Calu3 (cell line): ENCODE data around the gene SLC8A3. TPM values are rescaled to one million over a fixed set of nuclear protein-coding genes. Genes with fewer than 3 reads are reported as not detected.

ENCODE experiments used
- BruUV-seq: library from RNA; stranded (reverse); fragments of 400-500 nt; replicated peaks from 2 replicates; lab custom pipeline; 2021; lab: Mats Ljungman, UMichigan
- CTCF ChIA-PET: fragments of 300-600 bp; sonication (Branson Sonifier 250); formaldehyde crosslinking; loops from one replicate; lab custom pipeline; 2022; ENCODE audit warnings: antibody characterized with exemption; lab: Charles Lee
- DNase-seq: peaks from one replicate; pipeline ENCODE4 v3.0.0; 2022
- H3K27ac Mint-ChIP-seq: one replicate; pipeline ENCODE4 v1.8.0; 2022; ENCODE audit warnings: mixed read lengths; ENCODE audit not compliant: unreplicated experiment
- H3K27me3 Mint-ChIP-seq: one replicate; pipeline ENCODE4 v1.8.0; 2022; ENCODE audit warnings: mixed read lengths; ENCODE audit not compliant: unreplicated experiment
- H3K36me3 Mint-ChIP-seq: one replicate; pipeline ENCODE4 v1.8.0; 2022; ENCODE audit warnings: mild to moderate bottlenecking, moderate library complexity, mixed read lengths; ENCODE audit not compliant: insufficient read depth, unreplicated experiment
- H3K4me1 Mint-ChIP-seq: one replicate; pipeline ENCODE4 v1.8.0; 2022; ENCODE audit warnings: mild to moderate bottlenecking, low read depth, mixed read lengths; ENCODE audit not compliant: unreplicated experiment
- H3K4me3 Mint-ChIP-seq: one replicate; pipeline ENCODE4 v1.8.0; 2022; ENCODE audit warnings: mild to moderate bottlenecking, low read depth, moderate library complexity, mixed read lengths; ENCODE audit not compliant: unreplicated experiment
- H3K9me3 Mint-ChIP-seq: one replicate; pipeline ENCODE4 v1.8.0; 2022; ENCODE audit warnings: low read depth, mixed read lengths; ENCODE audit not compliant: unreplicated experiment
- intact Hi-C: fragments of 100-400 bp; cut with micrococcal nuclease; formaldehyde crosslinking; loops from one replicate; pipeline ENCODE4 v1.10.0; 2022; ENCODE audit not compliant: unreplicated experiment
- total RNA-seq: library from RNA; stranded (reverse); gene quantifications from 2 replicates; pipeline ENCODE4 v1.2.3, GENCODE V29; 2022
- TF ChIP-seq, protein P1 (sequence below): fragments of 200-600 bp; IDR thresholded peaks from one replicate; pipeline ENCODE4 v1.8.0; 2022; ENCODE audit warnings: antibody characterized with exemption; ENCODE audit not compliant: unreplicated experiment

SLC8A3 gene
- total RNA-seq, 1 experiment from 2014 or later, result not detected

DNA sequence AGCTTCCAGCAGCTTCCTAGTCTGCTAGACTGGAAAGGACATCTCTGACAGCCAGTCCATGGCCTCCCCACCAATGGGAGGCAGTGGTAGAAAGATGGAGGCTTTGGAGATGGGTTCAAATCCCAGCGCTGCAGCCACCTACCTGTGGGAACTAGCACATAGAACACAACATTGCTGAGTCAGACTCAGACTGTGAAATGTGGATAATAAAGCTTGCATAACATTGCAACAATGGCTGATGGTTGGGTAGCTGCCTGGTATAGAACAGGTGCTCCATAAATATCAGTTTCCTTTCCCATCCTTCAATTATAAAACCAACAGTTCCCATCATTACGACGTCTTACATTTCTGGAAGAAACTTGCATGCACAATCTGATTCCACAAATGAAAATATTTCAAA lies 94.6 kb downstream of the SLC8A3 start:
- TF ChIP-seq, protein P1, sequence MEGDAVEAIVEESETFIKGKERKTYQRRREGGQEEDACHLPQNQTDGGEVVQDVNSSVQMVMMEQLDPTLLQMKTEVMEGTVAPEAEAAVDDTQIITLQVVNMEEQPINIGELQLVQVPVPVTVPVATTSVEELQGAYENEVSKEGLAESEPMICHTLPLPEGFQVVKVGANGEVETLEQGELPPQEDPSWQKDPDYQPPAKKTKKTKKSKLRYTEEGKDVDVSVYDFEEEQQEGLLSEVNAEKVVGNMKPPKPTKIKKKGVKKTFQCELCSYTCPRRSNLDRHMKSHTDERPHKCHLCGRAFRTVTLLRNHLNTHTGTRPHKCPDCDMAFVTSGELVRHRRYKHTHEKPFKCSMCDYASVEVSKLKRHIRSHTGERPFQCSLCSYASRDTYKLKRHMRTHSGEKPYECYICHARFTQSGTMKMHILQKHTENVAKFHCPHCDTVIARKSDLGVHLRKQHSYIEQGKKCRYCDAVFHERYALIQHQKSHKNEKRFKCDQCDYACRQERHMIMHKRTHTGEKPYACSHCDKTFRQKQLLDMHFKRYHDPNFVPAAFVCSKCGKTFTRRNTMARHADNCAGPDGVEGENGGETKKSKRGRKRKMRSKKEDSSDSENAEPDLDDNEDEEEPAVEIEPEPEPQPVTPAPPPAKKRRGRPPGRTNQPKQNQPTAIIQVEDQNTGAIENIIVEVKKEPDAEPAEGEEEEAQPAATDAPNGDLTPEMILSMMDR, result no peak
- no peaks in the 10 kb centered on the region for H3K36me3 Mint-ChIP-seq
- DNase-seq, result no peak
- H3K4me1 Mint-ChIP-seq, result no peaks in the 10 kb centered on the region
- intact Hi-C loops, result no loop called here
- H3K27me3 Mint-ChIP-seq, result peaks cover 52% of the 10 kb centered on the region
- no peak overlapping the region for H3K4me3 Mint-ChIP-seq
- CTCF ChIA-PET, result no interaction called here
- H3K9me3 Mint-ChIP-seq, result no peaks in the 10 kb centered on the region
- no TSS peak for BruUV-seq
- H3K27ac Mint-ChIP-seq, result no peak overlapping the region

DNA sequence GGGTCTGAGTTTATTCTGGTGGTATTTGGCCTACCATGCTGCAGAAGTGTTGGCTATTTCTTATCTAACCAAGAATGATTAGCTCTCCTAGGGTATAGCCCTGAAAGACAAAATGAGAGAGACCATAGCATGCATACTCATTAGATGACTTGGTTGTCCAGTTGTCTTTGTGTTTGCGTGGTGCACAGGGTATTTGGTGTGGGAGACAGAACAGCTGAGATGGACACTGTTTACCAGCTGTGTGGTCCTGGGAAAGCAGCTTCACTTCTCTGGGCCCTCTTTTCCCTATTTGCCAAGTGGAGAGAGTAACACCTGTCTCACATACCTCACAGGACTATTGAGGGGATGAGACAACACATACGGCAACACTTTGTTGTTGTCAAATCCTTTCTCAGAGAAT lies 95.6 kb downstream of the SLC8A3 start:
- TF ChIP-seq, protein P1, result no peak
- no TSS peak for BruUV-seq
- Mint-ChIP-seq H3K4me1 (no peaks in the 10 kb centered on the region), H3K4me3 (no peak overlapping the region), H3K36me3 (no peaks in the 10 kb centered on the region), H3K27ac (no peak overlapping the region), H3K9me3 (no peaks in the 10 kb centered on the region), H3K27me3 (peaks cover 43% of the 10 kb centered on the region)
- intact Hi-C loops, result no loop called here
- DNase-seq, result no peak
- CTCF ChIA-PET, result interaction anchor here (1.1 kb wide), 1 partner anchor 17 kb away, joined by 3 read pairs; no protein-coding TSS in a partner anchor

DNA sequence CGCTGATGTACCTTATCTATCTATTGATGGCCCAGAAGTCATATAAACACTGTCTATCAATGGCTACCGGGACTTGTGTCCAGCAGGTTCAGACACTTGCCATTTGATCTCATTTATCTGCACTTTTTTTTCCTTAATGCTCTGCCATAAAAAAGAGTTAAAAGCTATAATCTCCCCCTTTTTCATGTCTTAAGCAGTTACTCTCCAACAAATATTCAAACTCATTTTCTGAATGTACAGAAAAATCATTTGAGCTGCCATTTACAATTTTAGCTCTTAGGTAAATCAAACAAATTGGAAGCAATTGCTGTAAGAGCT lies 101.4 kb downstream of the SLC8A3 start:
- BruUV-seq, result no TSS peak
- TF ChIP-seq, protein P1, result no peak
- Mint-ChIP-seq H3K27ac (no peak overlapping the region), H3K4me3 (no peak overlapping the region), H3K27me3 (peaks cover 32% of the 10 kb centered on the region), H3K9me3 (no peaks in the 10 kb centered on the region), H3K4me1 (no peaks in the 10 kb centered on the region), H3K36me3 (no peaks in the 10 kb centered on the region)
- intact Hi-C loops, result loop anchor here (2.0 to 5.0 kb wide), 3 partner anchors 171 to 480 kb away; no protein-coding TSS in a partner anchor
- no peak for DNase-seq
- CTCF ChIA-PET, result interaction anchor here (0.6 to 1.2 kb wide), 5 partner anchors 13 to 582 kb away, joined by 3 to 4 read pairs (median 3); no protein-coding TSS in a partner anchor

- no TSS peak for BruUV-seq
- Mint-ChIP-seq H3K36me3 (no peaks in the 10 kb centered on the region), H3K4me3 (no peak overlapping the region), H3K27ac (no peak overlapping the region), H3K9me3 (no peaks in the 10 kb centered on the region), H3K4me1 (no peaks in the 10 kb centered on the region), H3K27me3 (peaks cover 37% of the 10 kb centered on the region)
- CTCF ChIA-PET, result interaction anchor here (0.6 to 1.2 kb wide), 5 partner anchors 13 to 582 kb away, joined by 3 to 4 read pairs (median 3); no protein-coding TSS in a partner anchor
- TF ChIP-seq, protein P1, result no peak
- DNase-seq, result peak; percentile 41
- intact Hi-C loops, result loop anchor here (2.0 to 5.0 kb wide), 3 partner anchors 172 to 480 kb away; no protein-coding TSS in a partner anchor
These were observed 101.9 kb downstream of the SLC8A3 start for GRCh38 chr14:70086685-70087379.
